Muscle layer of duodenum (tissue), 2 donors: Measurements from ENCODE around the gene ZNF544.
A peak's percentile ranks its signal among the peaks of the same experiment; 100 is the strongest.

Experiments used
- H3K27ac ChIP-seq: one replicate; pipeline ENCODE4 v1.7.0; 2013; ENCODE audit warnings: mild to moderate bottlenecking, low read length
- H3K27me3 ChIP-seq: one replicate; pipeline ENCODE4 v1.7.0; 2013; ENCODE audit warnings: low read depth, mild to moderate bottlenecking, control low read depth, low read length
- H3K36me3 ChIP-seq, 2 donors: one replicate each; pipeline ENCODE4 v1.7.0; 2013; ENCODE audit warnings: low read length in 2 of 2, control low read depth in 1 of 2, mild to moderate bottlenecking in 1 of 2; ENCODE audit not compliant: insufficient read depth in 2 of 2, control insufficient read depth in 1 of 2
- H3K4me1 ChIP-seq, 2 donors: one replicate each; pipeline ENCODE4 v1.7.0; 2013; ENCODE audit warnings: low read length in 2 of 2, mild to moderate bottlenecking in 2 of 2, control low read depth in 1 of 2, moderate library complexity in 1 of 2; ENCODE audit not compliant: insufficient read depth in 2 of 2, control insufficient read depth in 1 of 2
- H3K4me3 ChIP-seq, 2 donors: one replicate each; pipeline ENCODE4 v1.7.0; 2013; ENCODE audit warnings: low read length in 2 of 2, low read depth in 1 of 2, mild to moderate bottlenecking in 1 of 2
- H3K9me3 ChIP-seq, 2 donors: one replicate each; pipeline ENCODE4 v1.7.0; 2013; ENCODE audit warnings: low read length in 2 of 2, control low read depth in 1 of 2, mild to moderate bottlenecking in 1 of 2; ENCODE audit not compliant: control insufficient read depth in 1 of 2
- donor health status: healthy.

Gene ZNF544

DNA sequence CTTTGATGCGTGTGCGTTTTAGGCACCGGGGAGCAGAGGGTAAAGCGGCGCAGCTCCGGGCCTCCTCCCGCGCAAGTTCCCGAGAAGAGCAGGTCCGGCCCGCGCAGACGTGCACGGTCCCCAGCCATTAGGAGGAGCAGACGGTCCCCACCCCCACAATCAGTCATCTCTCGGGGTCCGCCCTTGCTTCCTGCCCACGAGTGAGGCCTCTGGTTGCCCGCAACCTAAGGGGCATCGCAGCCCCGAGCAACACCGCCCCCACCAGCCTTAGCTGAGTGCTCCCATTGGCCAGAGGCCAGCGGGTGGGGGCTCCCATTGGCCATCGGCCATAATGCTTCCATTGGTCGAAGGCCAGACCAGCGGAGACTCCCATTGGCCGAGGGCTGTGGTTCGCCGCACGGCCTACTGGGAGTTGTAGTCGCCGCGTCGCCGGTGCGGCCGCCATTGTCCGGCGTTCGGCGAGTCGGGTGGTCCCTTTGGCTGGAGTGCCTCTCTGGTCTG, 49.9 kb downstream of the ZNF544 start, which contains the start of gene ZNF8:
ZNF8 (plus strand) TSS at position 415 of the 501 bp plus-strand sequence. CDS start 127 bp downstream, outside the sequence.
- Histone ChIP-seq H3K27me3 (no peaks in the 10 kb centered on the region), H3K36me3 (peaks cover 0 to 32% of the 10 kb centered on the region in 2 donors), H3K9me3 (peaks cover 0 to 30% of the 10 kb centered on the region in 2 donors), H3K4me3 (peak within 1 kb of the TSS; percentile 65 to 93), H3K27ac (peak within 1 kb of the TSS; percentile 91), H3K4me1 (peaks cover 9 to 16% of the 10 kb centered on the region in 2 donors)

GRCh38 chr19:58279042-58279924, 50.6 kb downstream of the ZNF544 start:
- Histone ChIP-seq H3K27me3 (no peaks in the 10 kb centered on the region), H3K36me3 (peaks cover 0 to 27% of the 10 kb centered on the region in 2 donors), H3K4me3 (peak overlapping the region; percentile 65 to 93), H3K27ac (peak overlapping the region; percentile 91), H3K9me3 (peaks cover 0 to 28% of the 10 kb centered on the region in 2 donors), H3K4me1 (peaks cover 9 to 16% of the 10 kb centered on the region in 2 donors)

DNA sequence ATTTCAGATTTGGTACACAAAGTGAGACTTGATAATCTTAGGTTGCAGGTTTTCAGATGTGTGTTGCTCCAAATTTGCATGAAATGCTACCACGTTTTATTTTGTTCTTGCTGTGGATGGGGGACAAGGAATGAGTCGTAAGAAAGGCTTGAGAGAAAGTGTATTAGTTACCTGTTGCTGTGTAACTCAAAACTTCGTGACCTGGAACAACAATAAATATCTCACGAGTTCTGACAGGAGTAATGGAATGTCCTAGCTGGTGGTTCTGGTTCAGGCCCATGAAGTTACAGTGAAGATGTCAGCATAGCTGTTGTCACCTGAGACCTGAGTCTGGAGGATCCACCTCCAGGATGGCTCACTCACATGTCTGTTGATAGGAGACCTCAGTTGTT, 51.2 kb downstream of the ZNF544 start:
- Histone ChIP-seq H3K4me3 (peak overlapping the region; percentile 65 to 93), H3K27me3 (no peaks in the 10 kb centered on the region), H3K36me3 (peaks cover 0 to 23% of the 10 kb centered on the region in 2 donors), H3K27ac (peak overlapping the region; percentile 91), H3K9me3 (peaks cover 0 to 23% of the 10 kb centered on the region in 2 donors), H3K4me1 (peaks cover 9 to 16% of the 10 kb centered on the region in 2 donors)

DNA sequence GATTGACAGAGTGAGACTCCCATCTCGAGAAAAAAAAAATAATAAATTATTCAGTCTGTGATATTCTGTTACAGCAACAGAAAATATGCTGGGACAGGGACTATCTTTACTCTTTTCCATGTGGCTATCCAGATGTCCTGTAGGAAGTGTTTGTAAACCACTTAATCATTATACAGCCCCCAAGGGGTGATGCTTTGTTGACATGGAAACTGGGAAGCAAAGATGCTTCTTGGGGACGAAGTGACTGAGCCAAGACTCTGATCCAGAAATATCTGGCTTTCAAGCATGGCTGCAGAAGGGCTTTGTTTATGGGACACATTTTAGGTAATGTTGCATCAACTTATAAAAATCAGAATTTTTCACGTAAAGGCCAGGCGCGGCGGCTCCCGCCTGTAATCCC, 55.5 kb downstream of the ZNF544 start:
- H3K36me3 ChIP-seq, result peaks cover 28 to 50% of the 10 kb centered on the region in 2 donors
- no peak overlapping the region for H3K27ac ChIP-seq

DNA sequence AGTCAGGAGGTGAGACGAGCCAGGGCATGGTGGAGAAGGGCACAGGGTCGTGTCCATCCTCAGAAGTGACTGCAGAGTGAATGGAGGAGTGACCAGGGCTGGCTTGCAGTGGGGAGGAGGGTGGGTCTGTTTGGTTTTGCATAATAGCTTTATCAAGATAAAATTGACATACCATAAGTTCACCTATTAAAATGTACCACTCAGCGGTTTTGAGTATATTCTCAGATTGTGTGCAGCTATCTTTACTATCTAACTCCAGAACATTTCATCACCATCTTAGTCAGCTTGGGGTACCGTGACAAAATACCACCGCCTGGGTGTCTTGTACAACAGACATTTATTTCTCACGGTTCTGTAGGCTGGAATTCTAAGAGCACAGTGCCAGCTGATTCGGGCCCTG, 63.2 kb downstream of the ZNF544 start:
- Histone ChIP-seq H3K4me3 (peak overlapping the region in 1 of 2 donors; percentile 45), H3K27me3 (no peaks in the 10 kb centered on the region), H3K27ac (no peak overlapping the region), H3K4me1 (no peaks in the 10 kb centered on the region), H3K9me3 (peaks cover 28 to 44% of the 10 kb centered on the region in 2 donors), H3K36me3 (peaks cover 53 to 93% of the 10 kb centered on the region in 2 donors)

More for the DNA sequence above, 55.5 kb downstream of the ZNF544 start:
- Histone ChIP-seq H3K27me3 (no peaks in the 10 kb centered on the region), H3K4me3 (no peak overlapping the region), H3K4me1 (peaks cover 9 to 10% of the 10 kb centered on the region in 2 donors), H3K9me3 (peaks cover 0 to 14% of the 10 kb centered on the region in 2 donors)

DNA sequence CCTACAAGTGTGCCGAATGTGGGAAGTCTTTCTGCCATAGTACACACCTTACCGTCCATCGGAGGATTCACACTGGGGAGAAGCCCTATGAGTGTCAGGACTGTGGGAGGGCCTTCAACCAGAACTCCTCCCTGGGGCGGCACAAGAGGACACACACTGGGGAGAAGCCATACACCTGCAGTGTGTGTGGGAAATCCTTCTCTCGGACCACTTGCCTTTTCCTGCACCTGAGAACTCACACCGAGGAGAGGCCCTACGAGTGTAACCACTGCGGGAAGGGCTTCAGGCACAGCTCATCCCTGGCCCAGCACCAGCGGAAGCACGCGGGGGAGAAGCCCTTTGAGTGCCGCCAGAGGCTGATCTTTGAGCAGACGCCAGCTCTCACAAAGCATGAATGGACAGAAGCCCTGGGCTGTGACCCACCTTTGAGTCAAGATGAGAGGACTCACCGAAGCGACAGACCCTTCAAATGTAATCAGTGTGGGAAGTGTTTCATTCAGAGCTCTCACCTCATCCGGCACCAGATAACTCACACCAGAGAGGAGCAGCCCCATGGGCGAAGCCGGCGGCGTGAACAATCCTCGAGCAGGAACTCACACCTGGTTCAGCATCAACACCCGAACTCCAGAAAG, 66.1 kb downstream of the ZNF544 start:
- H3K27ac ChIP-seq, result no peak overlapping the region
- H3K9me3 ChIP-seq, result peaks cover 28 to 38% of the 10 kb centered on the region in 2 donors
- no peaks in the 10 kb centered on the region for H3K4me1 ChIP-seq
- peak overlapping the region; percentile 15 to 30 for H3K4me3 ChIP-seq
- no peaks in the 10 kb centered on the region for H3K27me3 ChIP-seq
- peaks cover 41 to 87% of the 10 kb centered on the region in 2 donors for H3K36me3 ChIP-seq

DNA sequence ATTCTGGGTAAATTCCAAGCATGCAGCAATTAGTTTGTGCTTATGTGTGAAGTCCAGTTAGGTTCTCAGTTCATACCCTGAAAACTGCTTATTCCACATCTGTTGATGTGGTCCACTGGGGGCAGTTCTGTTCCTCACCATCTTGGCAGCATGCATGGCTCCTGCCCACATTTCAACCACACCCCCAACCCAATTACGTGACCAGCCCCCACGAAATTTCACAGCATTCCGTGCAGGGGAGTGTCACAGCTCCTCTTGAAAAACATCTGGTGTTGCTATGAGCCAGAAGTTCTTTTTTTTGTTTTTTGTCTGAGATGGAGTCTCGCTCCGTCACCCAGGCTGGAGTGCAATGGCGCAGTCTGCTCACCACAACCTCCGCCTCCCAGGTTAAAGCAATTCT, 67.4 kb downstream of the ZNF544 start:
- H3K4me1 ChIP-seq, result no peaks in the 10 kb centered on the region
- H3K27me3 ChIP-seq, result no peaks in the 10 kb centered on the region
- peaks cover 38 to 92% of the 10 kb centered on the region in 2 donors for H3K36me3 ChIP-seq
- no peak overlapping the region for H3K27ac ChIP-seq
- peak overlapping the region in 1 of 2 donors; percentile 40 for H3K4me3 ChIP-seq
- H3K9me3 ChIP-seq, result peaks cover 28 to 40% of the 10 kb centered on the region in 2 donors

DNA sequence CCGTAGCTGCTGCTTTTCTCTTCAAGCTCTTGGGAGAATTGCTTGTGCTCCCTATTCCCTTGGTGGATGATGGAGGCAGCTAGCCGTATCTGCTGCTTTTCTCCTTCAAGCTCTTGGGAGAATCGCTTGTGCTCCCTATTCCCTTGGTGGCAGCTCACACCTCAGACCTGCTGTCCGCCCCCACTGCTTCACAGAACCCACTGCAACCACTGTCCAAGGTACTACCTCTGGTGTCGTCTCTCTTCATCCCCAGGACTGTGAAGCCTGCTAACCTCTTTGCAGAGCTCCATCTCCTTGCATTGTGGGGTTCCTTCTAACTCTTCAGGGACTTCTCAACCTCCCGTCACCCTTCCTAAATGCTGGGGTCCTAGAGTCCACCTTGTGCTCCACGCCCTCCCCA, 71.9 kb downstream of the ZNF544 start:
- H3K9me3 ChIP-seq, result peaks cover 3 to 13% of the 10 kb centered on the region in 2 donors
- no peaks in the 10 kb centered on the region for H3K27me3 ChIP-seq
- no peak overlapping the region for H3K27ac ChIP-seq
- peak overlapping the region in 1 of 2 donors; percentile 41 for H3K4me3 ChIP-seq
- H3K4me1 ChIP-seq, result no peaks in the 10 kb centered on the region
- peaks cover 0 to 53% of the 10 kb centered on the region in 2 donors for H3K36me3 ChIP-seq

DNA sequence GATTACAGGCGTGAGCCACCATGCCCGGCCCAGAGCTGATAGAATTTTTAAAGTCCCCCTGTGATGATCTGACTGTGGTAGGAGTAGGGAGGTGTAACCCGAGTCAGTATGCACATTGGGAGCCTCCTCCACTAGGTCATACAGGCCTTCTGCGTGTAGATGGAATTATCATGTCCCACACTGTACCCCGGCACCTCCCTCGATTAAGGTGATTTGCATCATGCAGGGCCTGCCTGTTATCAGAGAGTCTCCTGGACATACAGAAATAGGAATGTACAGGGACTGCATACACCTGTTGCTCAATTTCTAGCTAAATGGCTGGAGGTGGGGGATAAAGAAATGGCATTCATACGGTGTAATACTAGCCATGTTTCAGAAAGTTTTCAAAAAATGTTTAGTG, 75.5 kb downstream of the ZNF544 start:
- Histone ChIP-seq H3K27ac (no peak overlapping the region), H3K4me3 (no peak overlapping the region), H3K27me3 (no peaks in the 10 kb centered on the region)

GRCh38 chr19:58304748-58305064, 76.0 kb downstream of the ZNF544 start:
- peaks cover 0 to 3% of the 10 kb centered on the region in 2 donors for H3K9me3 ChIP-seq
- H3K27ac ChIP-seq, result peak overlapping the region; percentile 85
- peak overlapping the region; percentile 89 to 94 for H3K4me3 ChIP-seq
- H3K27me3 ChIP-seq, result no peaks in the 10 kb centered on the region
- peaks cover 0 to 8% of the 10 kb centered on the region in 2 donors for H3K4me1 ChIP-seq
- peaks cover 24 to 43% of the 10 kb centered on the region in 2 donors for H3K36me3 ChIP-seq

More for the DNA sequence above, 75.5 kb downstream of the ZNF544 start:
- H3K9me3 ChIP-seq, result peaks cover 0 to 3% of the 10 kb centered on the region in 2 donors
- H3K36me3 ChIP-seq, result peaks cover 19 to 46% of the 10 kb centered on the region in 2 donors
- peaks cover 0 to 8% of the 10 kb centered on the region in 2 donors for H3K4me1 ChIP-seq
